HS-27A (cell line): ENCODE measurements around the gene CORO2B.
"Not testable (repeated sequence)": the region's sequence is repeated elsewhere in the genome, so short reads cannot be mapped to it uniquely, and the experiment has no call there.

Experiments used
- DNase-seq: peaks from one replicate; pipeline ENCODE4 v3.0.0-alpha.2; 2012; ENCODE audit warnings: low read depth, missing footprints

The CORO2B gene

DNA sequence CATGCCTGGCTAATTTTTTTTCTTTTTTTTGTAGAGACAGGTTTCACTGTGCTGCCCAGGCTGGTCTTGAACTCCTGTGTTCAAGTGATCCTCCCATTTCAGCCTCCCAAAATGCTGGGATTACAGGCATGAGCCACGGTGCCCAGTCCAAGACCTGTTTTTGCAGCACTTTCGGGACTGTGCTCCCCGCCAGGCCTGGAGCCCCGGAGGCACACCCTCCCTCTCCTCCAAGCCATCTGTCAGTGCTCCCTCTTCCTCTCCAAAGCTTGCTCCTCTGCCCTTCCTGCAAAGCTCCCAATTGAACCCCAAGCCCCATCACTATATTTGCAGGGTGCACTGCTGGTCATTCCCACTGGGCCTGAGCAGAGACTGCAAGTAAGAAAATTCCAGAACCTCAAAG is 98.1 kb downstream of the CORO2B start:
- no peak for DNase-seq

DNA sequence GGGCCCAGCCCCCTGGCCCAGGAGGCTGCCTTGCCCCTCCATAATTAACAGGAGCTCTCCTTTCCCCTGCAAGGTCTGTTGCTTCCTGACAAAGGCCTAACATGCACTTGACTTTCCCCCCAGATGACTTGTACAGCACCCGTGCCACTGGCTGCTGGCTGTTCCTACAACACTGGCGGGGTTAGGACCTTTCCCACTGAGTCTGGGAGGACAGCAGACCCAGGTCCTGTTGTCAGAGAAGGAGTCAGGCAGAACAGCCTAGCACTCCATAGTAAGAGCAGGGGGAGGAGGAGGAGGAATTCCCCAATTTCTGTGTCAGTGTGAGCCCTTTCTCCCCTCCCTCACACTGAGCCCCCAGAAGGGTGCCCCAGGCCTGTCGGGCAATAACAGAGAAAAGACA is 99.2 kb downstream of the CORO2B start:
- no peak for DNase-seq

DNA sequence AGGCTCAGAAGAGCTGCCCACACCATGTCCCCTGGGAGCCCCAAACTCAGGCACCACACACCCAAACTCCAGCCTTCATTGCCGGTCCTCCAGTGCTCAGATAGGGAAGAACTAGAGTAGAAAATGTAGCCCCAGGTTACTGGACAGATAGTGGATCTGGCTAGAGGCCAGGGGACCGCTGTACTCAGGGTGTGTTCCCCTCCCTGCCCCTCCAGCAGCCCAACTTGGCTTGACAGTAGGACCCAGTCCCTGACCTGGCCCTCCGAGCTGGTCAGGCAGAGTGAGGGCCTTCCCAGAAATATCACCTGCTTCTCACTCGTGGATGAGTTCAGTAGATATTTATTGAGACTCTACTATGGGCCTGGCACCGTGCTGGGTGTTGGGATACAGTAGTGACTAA is 100.0 kb downstream of the CORO2B start:
- no peak for DNase-seq

DNA sequence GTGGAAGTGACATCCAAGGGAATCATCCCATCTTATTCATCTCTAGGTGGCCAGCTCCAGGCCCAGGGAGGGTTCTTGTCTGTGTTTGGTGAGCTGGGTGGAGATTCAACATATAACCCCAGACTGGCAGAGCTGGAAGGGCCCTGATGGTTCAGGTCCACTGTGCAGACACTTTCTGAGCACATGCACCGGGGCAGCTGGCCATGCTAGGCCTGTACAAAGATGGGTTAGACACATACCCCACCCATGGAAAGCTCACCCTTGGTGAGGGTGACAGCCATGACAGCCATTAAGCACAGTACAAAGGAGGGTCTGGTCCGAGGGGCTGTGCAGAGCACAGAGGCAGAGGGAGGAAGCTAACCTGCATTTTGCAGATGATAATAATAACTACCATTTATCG is 100.4 kb downstream of the CORO2B start:
- no peak for DNase-seq

DNA sequence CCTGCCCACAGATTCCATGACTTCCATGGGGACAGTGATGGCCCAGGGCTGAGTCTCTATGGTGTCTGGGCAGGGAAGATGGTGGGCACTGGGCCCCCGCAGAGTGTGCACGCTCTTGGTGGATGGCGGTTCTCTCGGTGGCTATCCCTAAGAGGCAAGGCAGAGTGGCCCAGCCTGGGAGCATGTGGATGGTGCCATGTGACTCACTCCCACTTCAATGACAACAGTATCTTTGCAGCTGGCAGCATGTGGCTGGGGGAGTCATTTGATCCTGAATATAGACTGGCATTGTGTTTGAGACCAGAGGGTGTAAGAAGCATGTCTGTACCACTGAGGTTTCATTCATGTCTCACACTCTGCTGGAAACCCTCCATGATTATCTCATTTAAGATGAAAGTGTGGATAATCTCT is 101.2 kb downstream of the CORO2B start:
- DNase-seq: no peak

DNA sequence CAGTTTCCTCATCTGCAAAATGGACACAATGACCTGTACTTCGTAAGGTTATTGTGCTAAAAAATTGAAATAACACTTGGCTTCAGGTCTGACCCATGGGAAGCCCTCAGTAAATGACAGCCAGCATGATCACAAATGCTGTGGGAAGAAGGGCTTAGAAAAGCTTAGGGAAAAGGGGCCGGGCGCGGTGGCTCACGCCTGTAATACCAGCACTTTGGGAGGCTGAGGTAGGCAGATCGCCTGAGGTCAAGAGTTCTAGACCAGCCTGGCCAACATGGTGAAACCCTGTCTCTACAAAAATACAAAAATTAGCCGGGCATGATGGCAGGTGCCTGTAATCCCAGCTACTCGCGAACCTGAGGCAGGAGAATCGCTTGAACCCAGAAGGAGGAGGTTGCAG is 102.0 kb downstream of the CORO2B start:
- not testable (repeated sequence) for DNase-seq

DNA sequence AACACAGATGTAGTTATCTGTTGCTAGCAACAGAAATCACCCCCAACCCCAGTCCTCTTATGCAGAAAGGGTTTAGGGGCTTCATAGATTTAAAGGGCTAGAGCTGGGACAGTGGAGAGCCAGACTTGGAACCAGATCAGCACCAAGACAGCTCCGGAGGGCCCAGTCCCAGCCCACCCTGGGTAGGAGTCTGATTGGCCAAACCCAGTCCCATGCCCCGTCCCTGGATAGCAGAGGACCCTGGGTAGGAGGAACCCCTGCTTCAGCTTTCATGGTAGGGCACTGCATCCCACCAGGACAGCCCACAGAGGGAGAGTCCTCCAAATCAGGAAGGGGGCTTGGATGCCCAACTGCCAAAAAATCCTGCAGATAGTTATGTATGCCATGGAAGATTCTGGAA is 103.0 kb downstream of the CORO2B start:
- no peak for DNase-seq

DNA sequence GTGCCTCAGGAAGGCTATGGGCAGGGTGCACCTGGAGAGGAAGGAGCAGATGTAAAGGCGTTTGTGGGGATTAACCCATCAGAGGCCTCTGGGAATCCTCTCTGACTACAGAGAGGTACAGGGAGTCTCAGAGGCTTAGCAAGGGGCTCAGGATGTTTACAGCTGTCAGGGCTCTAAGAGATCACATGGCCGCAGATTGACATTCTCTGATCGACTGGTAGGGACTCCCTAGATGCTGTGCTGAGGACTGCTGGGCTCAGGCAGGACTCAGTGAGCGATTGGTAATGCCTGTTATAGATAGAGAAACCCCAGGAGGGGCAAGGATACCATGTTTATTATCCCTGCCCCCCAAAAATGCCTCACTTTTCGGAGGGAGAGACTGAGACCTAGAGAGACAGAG is 103.5 kb downstream of the CORO2B start:
- DNase-seq: no peak

DNA sequence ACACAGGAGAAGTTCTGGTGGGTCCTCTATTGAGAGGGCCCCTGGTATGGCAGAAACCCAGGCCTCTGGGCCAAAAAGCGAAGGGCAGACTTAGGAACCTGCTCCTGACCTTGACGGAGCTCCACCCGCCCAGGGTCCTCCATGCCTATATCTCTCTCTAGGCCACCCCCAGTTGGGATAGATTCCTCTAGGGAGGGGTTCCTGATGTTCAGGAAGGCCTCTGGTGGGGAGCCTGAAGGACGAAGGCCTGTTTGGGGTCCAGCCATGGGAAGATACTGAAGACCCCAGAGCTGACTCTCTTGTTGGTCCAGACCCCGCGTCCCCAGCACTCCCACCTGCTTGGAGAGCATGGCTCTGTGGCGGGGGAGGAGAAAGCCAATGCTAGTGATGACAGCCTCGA is 104.2 kb downstream of the CORO2B start:
- DNase-seq: no peak

DNA sequence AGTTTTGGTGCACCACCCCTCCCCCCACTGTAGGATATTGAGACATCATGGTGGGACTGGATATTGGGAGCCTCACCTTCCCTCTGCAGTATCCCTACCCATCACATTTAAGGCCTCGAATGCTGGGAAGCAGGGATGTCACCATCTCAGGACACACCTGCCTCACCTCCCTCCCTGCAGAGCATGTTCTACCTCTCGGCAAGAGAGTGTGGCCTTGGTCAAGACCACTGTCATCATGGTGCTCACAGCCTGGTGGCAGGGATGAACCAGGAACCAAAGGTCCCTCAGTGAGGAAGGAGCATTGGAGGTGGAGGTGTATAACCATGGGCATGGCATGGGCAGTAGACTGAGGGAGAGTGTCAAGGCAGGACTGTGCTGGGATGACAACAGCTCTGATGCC is 104.8 kb downstream of the CORO2B start:
- no peak for DNase-seq

DNA sequence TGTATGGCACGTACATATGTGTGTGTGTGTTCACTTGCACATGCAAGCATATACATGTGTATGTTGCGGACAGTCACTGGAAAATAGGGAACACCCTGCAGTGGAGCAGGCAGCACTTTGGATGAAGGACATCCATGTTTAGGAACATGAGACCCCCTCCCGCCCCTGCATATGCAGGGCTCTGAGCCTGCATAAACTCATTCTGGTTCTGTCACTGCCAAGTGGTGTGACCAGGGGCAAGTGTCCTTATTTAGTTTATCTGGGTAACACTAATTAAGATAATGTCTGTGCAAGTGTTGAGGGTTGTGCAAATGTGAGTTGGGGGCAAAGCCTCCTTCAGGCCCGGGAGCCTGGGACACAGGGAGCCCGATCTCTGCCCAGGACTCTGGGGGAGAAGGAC is 105.7 kb downstream of the CORO2B start:
- DNase-seq: no peak

DNA sequence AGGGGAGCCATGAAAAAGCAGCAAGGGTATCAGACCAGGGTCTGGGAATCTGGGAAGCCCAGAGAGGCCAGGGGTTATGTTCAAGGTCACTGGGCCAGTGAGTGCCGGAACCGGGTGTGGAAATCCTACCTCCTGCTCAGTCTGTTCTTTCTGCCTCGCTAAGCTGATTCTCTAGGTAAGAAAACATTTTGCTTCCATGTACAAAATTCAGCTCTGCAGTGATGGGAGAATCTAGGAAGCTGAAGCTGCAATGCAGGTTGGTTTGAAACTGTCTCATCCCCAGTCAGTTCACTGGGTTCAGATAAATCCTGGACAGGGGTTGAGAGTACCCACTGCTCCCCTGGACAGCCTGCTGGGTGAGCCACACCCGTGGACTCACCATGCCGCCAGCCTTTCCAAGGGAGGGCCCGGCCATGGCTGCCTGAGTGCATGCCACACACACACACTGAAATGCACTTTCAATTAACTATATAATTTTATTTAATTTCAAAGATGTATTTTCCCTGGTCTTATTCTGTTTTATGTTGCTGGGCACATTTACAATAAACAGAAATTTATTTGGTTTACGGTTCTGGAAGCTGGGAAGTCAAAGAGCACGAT is 108.4 kb downstream of the CORO2B start:
- DNase-seq: no peak

DNA sequence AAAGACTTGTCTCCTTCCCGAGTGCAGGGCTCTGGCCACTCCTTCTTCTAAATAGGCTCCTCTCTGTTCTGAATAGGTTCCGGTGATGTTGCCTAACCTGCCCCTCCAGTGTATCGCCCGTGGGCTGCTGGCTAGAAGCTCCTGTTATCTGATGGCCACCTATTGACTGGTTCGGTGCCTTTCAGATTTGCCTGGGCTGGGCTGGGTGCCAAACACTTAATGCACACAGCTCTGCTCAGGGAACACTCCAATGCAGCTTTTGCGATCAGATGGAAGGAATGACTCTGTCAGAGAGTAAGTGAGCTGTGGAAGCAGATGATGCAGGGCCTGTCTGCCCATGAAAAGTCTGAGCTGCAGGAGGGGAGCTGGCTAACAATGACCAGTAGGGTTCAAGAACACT is 112.9 kb downstream of the CORO2B start:
- DNase-seq: no peak

DNA sequence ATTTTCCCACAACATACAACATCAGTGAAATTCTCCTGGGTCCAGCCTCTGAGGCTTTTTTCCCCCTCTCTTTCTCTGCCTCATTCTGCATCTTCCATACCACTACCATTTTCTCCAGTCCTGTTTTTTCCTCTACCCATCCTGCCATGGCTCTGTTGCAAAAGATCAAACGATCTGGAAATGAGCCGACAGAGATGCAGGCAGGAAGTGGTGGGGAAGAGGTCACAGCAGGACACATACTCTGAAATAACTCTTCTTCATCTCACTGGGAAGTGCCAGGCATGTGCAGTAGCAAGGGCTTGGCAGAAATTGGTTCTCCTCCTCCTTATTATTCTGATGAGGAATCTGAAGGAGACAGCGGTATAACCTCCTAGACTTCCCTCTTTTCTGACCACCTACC is 114.3 kb downstream of the CORO2B start:
- no peak for DNase-seq

DNA sequence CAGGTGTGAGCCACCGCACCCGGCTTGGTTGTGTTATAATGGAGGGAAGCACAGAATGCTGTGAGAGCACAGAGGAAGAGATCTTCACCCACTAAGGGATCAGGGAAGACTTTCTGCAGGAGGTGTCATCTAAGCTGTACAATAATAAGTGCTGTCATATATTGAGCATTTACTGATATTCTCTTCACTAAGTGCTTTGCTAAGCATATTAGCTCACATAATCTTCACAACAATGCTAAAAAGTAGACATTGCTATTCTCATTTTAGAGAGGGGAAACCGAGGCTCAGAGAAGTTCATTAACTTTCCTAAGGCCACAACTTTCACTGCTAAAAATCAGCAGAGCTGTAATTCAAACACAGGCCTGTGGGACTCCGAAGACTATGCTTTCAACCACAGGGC is 115.3 kb downstream of the CORO2B start:
- DNase-seq: no peak

DNA sequence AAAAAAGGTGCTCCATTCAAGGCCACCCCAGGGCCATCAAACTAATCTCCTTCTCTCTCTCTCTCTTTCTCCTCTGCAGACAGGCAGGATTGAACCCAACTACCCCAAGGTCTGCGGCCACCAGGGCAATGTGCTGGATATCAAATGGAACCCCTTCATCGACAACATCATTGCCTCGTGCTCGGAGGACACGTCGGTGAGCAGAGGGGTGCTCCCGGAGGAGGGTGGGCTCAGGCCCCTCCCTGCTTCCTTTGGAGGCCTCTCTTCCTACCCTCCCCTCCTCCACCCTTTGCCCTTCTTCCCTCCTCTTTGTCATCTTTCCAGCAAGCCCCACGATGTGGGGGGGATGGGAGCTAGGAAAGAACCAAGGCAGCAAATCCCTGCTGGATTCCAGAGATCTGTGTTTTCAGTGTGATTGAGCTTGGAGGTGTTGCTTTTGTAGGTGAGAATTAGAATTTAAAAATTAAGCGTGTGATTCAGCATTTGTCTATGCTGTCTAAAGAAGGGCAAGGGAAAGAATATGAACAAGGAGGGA is 116.3 kb downstream of the CORO2B start:
- DNase-seq: no peak

DNA sequence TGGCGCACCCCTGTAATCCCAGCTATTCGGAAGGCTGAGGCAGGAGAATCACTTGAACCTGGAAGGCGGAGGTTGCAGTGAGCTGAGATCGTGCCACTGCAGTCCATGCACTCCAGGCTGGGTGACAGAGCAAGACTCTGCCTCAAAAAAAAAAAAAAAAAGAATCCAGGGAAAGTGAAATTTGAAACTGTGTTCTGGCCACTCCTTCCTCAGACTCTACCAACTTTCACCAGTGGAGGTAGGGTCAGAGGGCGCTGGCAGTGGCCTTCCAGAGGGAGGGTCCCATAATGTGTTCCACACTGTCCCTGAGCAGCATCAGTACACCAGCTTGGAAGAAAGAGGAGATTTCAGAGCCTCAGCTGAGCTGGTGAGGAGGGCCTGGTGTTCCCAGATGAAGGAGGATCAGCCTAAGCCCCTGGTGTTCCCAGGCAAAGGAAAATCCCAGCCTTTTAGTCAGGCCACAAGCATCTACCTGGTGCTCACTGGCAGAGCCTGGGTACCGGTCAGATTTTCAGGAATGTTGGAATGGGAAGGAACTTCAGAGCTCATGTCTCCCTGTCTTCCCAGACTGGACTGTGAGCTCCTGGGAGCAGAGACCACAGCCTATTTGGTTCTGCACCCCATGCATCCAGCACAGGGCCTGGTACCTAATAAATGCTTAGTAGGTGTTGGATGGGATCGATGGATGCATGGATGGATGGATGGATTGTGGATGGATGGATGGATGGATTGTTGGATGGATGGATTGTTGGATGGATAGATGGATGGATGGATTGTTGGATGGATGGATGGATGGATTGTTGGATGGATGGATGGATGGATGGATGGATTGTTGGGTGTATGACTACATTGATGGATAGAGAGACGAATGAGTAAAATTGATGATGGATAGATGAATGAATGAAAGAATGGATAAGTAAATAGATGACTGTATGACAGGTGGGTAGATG is 117.9 kb downstream of the CORO2B start:
- DNase-seq: no peak

DNA sequence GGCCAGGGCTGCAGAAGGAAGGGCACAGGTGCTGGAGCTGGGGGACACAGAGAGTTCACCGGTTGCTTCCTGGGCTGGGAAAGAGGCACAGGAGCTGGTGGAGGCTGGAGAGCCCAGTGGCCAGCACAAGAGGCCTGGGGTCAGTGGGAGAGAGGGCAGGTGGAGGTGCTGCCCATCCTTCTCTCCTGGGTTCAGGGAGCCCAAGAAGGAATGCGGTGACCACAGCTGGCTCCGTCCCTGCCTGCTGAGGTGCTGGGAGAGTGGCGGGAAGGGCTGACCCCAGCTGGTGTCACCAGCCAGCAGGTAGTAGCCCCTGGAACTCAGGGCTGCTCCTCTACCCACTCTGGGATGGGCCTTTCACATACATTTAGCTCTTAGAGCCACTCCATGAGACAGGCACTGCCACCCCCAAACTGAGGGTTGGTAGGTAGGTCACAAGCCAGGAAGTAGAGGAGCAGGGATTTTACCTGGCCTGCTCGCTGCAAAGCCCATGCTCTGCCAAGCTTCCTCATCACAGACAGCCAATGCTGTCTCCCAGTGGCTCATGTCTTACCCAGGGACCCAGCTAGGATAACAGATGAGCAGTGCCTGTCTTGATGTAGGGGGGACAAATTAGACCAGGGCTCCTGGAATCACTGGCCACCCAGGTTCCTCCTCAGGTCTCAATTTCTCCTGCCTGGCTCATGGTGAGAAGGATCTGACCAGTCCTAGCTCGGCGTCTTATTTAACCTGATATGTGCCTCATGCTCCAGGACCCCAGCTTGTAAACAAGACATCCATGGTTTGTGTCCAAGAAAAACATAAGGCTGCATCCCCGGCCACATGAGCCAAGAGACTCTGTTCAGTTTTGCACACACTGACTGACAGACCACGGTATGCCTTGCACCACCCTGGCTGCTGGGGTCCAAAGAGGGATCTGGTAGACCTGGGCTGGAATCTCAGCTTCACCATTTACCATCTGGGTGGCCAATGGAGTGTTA is 119.2 kb downstream of the CORO2B start:
- no peak for DNase-seq

DNA sequence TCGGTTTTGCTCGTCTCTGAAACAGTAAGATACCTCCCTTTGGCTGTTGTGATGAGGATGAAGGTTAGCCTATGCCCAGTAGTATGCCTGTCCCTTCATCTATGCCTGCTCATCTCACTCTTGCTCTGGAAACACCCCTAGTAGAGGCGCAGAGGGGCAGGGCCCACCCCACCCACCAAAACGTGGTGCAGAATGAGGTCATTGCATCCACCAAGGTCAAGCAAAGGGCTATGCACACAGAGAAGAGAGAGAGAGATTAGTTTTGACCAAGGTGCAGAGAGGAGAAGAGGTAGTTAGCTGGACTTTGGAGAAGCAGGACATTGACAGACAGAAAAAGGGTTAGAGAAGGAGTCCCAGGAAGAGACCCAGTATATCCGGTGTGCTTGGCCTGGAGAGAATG is 119.9 kb downstream of the CORO2B start:
- no peak for DNase-seq

DNA sequence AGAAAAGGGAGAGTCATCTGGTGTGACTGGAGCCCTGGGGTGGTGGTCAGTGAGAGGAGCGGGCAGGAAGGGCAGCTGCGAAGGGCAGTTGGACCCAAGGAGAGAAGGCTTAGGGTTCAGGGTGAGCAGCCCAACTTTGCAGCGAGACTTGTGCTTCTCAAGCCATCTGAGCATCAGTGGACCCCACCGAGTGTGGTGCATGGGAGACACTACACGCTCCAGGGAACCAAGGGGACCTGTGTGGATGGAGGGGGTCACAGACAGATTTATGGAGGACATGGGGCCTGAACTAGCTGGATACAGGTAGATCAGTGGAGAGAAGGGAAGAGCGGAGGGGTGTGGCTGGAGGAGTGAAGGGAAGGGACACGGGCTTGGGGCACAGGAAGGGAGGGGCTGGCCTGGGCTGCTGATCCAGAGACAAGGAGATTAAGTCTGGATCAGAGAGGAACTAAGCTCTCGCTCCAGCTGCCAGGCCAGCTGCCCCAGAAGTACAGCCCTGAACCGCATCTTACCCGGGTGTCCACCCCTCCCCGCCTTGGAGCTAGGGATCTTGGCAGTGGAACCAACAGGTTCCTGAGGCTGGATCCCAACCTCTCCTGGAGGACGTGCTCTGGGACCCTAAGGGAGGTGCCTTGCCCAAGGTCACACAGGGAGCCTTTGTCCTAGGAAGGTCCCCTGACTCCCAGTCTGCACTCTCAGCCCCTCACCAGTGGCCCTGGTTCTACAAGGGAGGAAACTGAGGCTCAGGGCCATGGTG is 120.5 kb downstream of the CORO2B start:
- no peak for DNase-seq

DNA sequence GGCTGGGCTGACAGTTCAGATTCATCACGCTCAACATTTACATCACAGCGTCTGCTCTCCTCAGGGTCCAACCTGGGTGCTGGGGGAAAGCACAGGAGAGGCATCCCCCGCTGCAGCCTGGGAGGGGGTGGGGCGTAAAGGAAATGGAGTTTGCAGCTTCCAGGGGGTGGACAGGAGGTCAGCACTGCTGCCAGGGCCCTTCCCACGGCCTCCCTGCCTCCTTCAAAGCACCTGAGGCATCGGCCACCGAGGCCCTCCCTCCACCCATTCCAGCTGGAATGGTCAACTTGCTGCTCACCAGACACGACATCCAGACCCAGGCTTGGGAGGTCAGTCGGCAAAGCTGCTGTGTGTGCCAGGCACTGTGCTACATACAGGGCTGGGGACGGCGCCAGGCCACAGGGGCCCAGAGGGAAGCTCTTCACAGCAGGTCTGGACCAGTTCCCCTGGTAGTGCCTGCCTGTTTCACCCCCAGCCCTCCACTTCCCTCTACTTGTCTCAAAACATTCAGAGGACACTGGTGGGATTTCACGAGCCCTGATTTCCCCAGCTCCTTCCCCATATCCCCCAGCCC is 121.2 kb downstream of the CORO2B start:
- no peak for DNase-seq
